ENCODE measurements around the gene BCKDHB.
A peak's percentile ranks its signal among the peaks of the same experiment; 100 is the strongest.

BCKDHB gene

DNA sequence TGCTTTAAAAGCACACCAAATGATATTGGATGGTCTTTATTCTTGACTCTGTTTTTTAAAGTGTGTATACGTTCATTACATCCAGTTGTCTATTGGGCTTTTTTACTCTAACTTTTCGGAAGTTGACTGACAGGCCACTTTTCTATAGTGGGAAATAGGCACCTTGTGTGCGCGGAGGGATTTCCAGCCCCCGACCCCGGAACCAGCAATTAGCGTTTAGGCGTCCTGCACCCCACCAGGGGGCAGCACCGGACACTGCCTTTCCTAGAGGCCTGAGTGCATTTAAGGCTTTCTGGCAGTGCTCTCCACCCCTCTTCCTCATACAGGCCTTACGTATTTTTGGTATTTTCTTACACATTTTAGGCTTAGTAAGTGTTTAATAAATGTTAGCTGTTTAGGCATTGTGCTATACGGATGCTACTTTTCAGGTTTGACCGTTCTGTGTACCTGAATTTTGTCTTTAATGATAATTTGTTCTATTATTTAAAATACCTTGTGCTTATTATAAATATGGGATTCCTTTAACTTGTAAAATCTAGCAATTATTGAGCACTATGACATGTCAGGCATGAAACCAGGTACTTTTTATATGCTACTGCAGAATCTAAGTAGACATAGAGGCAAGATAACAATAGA lies 231.8 kb downstream of the BCKDHB start:
- FAIRE-seq, result no peak

GRCh38 chr6:80339421-80339820 lies 232.9 kb downstream of the BCKDHB start:
- no peak for FAIRE-seq

GRCh38 chr6:80340280-80340679 lies 233.8 kb downstream of the BCKDHB start:
- no peak for FAIRE-seq

DNA sequence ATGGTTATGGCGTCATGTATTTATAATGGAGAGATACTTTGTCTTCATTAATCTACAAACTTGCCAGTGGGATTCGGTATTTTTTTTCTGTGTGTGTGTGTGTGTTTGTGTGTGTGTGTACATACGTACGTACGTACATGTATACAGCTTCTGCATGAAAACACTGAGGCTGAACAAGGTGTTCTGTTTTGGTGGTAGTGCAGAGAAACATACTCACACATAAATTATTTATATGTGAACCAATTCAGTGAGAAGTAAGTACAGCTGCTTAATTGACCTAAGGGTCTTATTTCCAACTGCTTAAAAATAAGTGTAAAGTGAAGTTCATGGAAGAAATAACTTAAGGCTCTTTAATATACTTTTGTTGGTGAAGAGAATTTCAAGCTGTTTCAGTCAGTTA lies 234.2 kb downstream of the BCKDHB start:
- FAIRE-seq, result no peak

- no peak for FAIRE-seq
Measured at GRCh38 chr6:80341330-80341729, 234.9 kb downstream of the BCKDHB start.

DNA sequence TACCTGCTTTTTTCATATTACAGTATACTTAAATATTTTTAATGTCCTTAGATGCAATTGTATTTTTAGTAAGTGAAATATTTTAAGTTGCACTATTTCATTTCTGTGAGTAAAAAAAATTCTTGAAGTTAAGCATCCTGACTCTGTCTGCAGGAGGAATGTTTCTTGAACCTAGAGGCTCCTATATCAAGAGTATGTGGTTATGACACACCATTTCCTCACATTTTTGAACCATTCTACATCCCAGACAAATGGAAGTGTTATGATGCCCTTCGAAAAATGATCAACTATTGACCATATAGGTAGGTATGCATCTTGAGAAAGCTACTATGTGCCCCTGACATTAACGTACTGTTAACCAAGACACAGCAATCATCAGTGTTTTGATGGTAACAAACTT lies 237.0 kb downstream of the BCKDHB start:
- no peak for FAIRE-seq

- no peak for FAIRE-seq
Measured at GRCh38 chr6:80347101-80347500, 240.6 kb downstream of the BCKDHB start.

- no peak for FAIRE-seq
Measured at GRCh38 chr6:80348263-80348662, 241.8 kb downstream of the BCKDHB start.

GRCh38 chr6:80356000-80356399 lies 249.5 kb downstream of the BCKDHB start:
- no peak for FAIRE-seq

GRCh38 chr6:80356545-80356944 lies 250.1 kb downstream of the BCKDHB start:
- peak; percentile 42 for FAIRE-seq

DNA sequence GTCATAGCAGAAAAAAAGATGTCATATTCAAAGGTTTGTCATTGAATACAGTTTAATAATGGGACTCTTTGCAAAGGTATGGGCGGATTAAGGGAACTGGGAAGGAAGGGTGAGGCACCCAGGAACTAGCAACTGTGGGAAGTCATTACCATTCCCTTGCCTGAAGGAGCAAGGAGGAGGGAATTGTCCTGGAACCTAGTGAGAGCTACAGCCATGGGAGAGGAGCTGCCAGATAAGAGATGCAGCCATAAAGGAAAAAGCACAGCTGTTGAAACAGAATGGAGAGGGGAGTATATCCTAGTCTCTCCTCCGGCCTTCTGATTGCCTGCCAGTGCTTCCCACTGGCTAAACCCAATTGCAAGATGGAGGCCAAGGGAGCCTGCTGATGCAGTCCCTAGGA lies 250.6 kb downstream of the BCKDHB start:
- FAIRE-seq, result no peak

- no peak for FAIRE-seq
Measured at GRCh38 chr6:80357674-80358073, 251.2 kb downstream of the BCKDHB start.

GRCh38 chr6:80363501-80364122 lies 257.1 kb downstream of the BCKDHB start:
- no peak for FAIRE-seq

DNA sequence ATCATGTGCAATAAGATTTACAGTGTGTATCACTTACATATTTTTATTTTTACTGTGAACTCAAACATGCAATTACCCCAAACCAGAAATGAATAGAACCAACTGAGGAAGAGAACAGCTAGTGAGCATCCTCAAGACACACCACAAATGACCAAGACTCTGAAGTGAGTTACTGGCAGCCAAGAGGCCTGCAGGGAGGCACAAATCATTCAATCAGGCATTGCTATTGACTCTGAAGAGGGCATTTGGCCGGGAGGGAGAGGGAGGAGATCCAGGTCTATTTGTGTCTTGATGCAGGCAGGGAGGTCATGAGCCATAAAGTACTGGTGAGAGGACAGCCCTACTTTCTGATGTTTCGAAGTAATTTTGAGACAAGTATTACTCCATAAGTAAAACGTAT lies 257.7 kb downstream of the BCKDHB start:
- FAIRE-seq, result no peak

- FAIRE-seq, result no peak
Measured at GRCh38 chr6:80366051-80366450, 259.6 kb downstream of the BCKDHB start.

- FAIRE-seq, result no peak
Measured at GRCh38 chr6:80366714-80367113, 260.2 kb downstream of the BCKDHB start.

- FAIRE-seq, result no peak
Measured at GRCh38 chr6:80376411-80376810, 269.9 kb downstream of the BCKDHB start.

DNA sequence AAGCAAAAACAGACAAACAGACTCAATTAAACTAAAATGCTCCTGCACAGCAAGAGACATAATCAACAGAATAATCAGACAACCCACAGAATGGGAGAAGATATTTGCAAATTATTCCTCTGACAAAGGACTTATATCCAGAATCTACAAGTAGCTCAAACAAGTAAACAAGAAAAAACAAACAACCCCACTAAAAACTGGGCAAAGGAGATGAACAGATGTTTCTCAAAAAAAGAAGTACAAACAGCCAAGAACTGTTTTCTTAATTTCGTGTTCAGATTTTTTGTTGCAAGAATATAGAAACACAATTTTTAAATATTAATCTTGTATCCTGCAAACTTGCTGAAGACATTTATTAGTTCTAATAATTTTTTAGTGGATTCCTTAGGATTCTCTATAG lies 274.1 kb downstream of the BCKDHB start:
- FAIRE-seq, result no peak

DNA sequence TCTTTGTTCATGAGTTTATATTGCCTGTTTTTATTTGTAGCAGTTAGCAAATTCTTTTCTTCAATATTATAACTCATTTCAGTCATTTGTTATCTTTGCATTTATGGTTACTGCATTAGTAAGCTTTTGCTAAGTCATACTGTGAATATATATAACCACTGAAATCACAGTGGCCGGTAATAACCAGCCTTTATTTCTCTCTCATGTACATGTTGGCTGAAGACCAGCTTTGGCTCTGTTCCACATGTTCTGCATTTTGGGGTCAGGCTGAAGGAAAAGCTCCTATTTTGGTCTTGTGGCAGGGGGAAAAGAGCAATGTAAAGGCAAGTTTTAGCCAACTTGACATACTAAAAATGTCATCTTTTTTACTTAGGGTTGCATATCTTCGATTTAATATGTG lies 276.3 kb downstream of the BCKDHB start:
- no peak for FAIRE-seq

DNA sequence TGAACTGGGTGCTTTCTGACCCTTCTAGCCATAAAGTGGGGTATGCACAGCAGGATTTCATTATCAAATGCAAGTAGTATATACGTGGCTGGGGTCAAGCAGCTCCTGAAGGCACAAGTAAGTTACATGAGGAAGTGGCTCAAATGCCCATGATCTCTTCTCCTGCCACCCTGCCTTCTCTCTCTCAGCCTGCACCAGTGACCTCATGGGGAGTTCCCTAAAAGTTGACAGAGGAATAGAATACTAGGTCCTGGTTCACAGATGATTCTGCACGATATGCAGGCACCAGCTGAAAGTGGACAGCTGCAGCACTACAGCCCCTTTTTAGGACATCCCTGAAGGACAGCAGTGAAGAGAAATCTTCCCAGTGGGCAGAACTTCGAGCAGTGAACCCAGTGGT lies 282.0 kb downstream of the BCKDHB start:
- no peak for FAIRE-seq

Measured in G401.6 (cell line).